ENCODE data around the gene SLC41A3. TPM values are rescaled to one million over a fixed set of nuclear protein-coding genes. Genes with fewer than 3 reads are reported as not detected.

SLC41A3 gene
- total RNA-seq, 1 donor from 2014 or later = 38.6 TPM

GRCh38 chr3:126107203-126107939, 23.4 kb upstream of the SLC41A3 start:
- Mint-ChIP-seq H3K36me3 (ENCODE audit: unreplicated experiment) (no peaks in the 10 kb centered on the region), H3K27me3 (ENCODE audit: unreplicated experiment) (peaks cover 6% of the 10 kb centered on the region), H3K4me3 (ENCODE audit: unreplicated experiment) (no peak overlapping the region), H3K27ac (ENCODE audit: unreplicated experiment) (no peak overlapping the region), H3K4me1 (ENCODE audit: low read depth, unreplicated experiment) (peaks cover 2% of the 10 kb centered on the region), H3K9me3 (ENCODE audit: unreplicated experiment) (peaks cover 5% of the 10 kb centered on the region)
- no peak for DNase-seq
- TF ChIP-seq, protein P1, sequence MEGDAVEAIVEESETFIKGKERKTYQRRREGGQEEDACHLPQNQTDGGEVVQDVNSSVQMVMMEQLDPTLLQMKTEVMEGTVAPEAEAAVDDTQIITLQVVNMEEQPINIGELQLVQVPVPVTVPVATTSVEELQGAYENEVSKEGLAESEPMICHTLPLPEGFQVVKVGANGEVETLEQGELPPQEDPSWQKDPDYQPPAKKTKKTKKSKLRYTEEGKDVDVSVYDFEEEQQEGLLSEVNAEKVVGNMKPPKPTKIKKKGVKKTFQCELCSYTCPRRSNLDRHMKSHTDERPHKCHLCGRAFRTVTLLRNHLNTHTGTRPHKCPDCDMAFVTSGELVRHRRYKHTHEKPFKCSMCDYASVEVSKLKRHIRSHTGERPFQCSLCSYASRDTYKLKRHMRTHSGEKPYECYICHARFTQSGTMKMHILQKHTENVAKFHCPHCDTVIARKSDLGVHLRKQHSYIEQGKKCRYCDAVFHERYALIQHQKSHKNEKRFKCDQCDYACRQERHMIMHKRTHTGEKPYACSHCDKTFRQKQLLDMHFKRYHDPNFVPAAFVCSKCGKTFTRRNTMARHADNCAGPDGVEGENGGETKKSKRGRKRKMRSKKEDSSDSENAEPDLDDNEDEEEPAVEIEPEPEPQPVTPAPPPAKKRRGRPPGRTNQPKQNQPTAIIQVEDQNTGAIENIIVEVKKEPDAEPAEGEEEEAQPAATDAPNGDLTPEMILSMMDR (IDR thresholded peaks at IDR 0.05; ENCODE audit: partially characterized antibody, unreplicated experiment) = no peak

DNA sequence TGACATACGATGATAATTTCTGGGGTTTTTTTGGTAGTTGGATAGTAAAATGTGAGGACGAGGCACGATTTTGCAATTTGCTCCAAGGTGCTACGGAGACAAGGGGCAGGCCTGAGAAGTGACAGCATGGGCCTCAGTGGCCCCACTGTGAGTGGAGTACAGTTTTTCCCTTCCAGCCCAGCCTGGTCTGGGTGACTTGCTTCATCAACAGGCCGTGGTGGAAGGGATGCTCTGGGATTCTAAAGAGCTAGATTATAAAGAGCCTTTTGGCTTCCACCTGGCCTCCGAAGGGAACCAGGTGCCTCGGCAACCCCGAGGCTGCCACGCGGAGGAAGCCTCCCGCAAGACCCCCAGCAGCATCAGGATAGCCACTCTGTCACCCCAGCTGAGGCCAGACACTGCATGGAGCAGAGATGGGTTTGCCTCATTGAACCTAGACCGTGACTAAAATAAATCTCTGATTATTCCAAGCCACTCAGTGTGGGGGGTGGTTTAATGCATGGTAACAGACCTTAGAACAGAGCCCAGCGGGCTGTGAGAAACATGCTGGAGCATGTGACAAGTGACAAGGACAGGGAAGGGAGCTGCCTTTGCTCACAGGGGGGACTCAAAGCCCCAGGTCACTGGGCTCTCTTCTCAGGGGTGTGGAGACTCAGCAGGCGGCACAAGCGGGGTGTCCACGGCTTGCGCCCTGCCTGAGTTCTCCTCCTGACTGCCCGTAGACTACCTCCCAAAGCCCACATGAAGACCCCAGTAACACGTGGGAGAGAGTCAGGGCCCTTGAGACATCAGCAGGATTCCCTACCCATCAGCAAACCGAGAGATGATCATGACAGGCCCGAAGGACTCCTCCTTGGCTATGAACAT, 22.6 kb upstream of the SLC41A3 start:
- no peak overlapping the region for H3K4me3 Mint-ChIP-seq (ENCODE audit: unreplicated experiment)
- TF ChIP-seq, protein P1 (IDR thresholded peaks at IDR 0.05; ENCODE audit: partially characterized antibody, unreplicated experiment) = no peak
- DNase-seq = no peak
- H3K9me3 Mint-ChIP-seq (ENCODE audit: unreplicated experiment) = peaks cover 7% of the 10 kb centered on the region
- H3K27me3 Mint-ChIP-seq (ENCODE audit: unreplicated experiment) = peaks cover 6% of the 10 kb centered on the region
- H3K27ac Mint-ChIP-seq (ENCODE audit: unreplicated experiment) = no peak overlapping the region
- H3K36me3 Mint-ChIP-seq (ENCODE audit: unreplicated experiment) = no peaks in the 10 kb centered on the region
- peaks cover under 1% of the 10 kb centered on the region for H3K4me1 Mint-ChIP-seq (ENCODE audit: low read depth, unreplicated experiment)

- H3K27ac Mint-ChIP-seq (ENCODE audit: unreplicated experiment) = no peak overlapping the region
- DNase-seq = no peak
- no peak overlapping the region for H3K4me3 Mint-ChIP-seq (ENCODE audit: unreplicated experiment)
- TF ChIP-seq, protein P1 (IDR thresholded peaks at IDR 0.05; ENCODE audit: partially characterized antibody, unreplicated experiment) = no peak
- H3K4me1 Mint-ChIP-seq (ENCODE audit: low read depth, unreplicated experiment) = no peaks in the 10 kb centered on the region
- H3K36me3 Mint-ChIP-seq (ENCODE audit: unreplicated experiment) = no peaks in the 10 kb centered on the region
- H3K27me3 Mint-ChIP-seq (ENCODE audit: unreplicated experiment) = peaks cover 6% of the 10 kb centered on the region
- H3K9me3 Mint-ChIP-seq (ENCODE audit: unreplicated experiment) = peaks cover 10% of the 10 kb centered on the region
These were observed 21.8 kb upstream of the SLC41A3 start for GRCh38 chr3:126105691-126106187.

DNA sequence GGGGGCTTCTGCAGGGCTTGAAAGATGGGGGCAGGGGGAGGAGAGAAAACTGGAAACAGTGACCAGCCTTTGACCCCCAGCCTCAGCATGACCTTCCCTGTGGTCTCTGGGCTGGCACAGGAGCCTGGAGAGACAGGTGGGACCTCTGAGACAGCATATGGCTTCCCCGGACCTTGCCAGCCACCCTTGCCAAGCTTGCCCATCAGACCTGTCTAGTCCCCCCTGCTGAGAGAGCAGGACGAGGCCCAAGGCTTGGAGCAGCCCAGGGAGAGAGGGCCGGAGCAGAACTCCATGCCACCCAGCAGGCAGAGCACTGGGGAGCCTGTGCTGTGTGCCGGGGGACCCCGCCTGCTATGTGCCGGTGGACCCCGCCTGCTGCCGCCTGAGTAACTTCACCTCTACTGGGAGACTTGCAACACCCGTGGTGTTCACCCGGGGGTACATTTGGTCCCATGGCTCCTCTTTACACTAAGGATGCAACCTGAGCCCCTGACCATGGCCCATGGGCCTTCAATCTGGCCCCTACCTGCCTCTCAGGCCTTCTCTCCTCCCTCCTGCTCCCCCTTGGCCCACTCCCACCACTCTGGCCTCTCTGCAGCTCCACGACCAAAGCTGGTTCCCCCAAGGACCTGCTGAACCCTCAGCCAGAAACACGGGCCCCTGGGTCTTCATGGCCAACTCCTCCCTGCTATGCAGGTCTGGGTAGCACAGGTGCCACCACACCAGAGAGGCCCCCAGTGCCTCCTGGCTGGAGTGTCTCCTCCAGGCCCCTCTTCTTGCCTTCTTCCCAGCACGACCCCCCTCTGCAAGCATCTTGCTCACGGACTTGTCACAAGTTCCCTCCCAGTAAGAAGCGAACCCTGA, 21.1 kb upstream of the SLC41A3 start:
- Mint-ChIP-seq H3K27ac (ENCODE audit: unreplicated experiment) (no peak overlapping the region), H3K4me1 (ENCODE audit: low read depth, unreplicated experiment) (no peaks in the 10 kb centered on the region), H3K4me3 (ENCODE audit: unreplicated experiment) (no peak overlapping the region), H3K36me3 (ENCODE audit: unreplicated experiment) (no peaks in the 10 kb centered on the region), H3K9me3 (ENCODE audit: unreplicated experiment) (peaks cover 5% of the 10 kb centered on the region), H3K27me3 (ENCODE audit: unreplicated experiment) (peaks cover 6% of the 10 kb centered on the region)
- no peak for DNase-seq
- TF ChIP-seq, protein P1 (IDR thresholded peaks at IDR 0.05; ENCODE audit: partially characterized antibody, unreplicated experiment) = no peak

All from glutamatergic neuron (in vitro differentiated cells).